HepG2 (cell line): ENCODE measurements around the gene MRPL34. TPM values are rescaled to one million over a fixed set of nuclear protein-coding genes. Genes with fewer than 3 reads are reported as not detected.

Experiments
- ATAC-seq: fragments of 200-7000 bp; cut with Tn5 transposase; 3 replicates; pipeline ENCODE4 v1.9.1; 2020; ENCODE audit warnings: mild to moderate bottlenecking, moderate library complexity
- BruUV-seq: library from RNA; stranded (reverse); fragments of 400-500 nt; replicated peaks from 2 replicates; lab custom pipeline; 2021; lab: Mats Ljungman, UMichigan
- CTCF ChIA-PET: fragments of 300-600 bp; formaldehyde crosslinking; extraction: SDS; loops from one replicate; lab custom pipeline; 2021; ENCODE audit warnings: low total read pairs, inconsistent platforms, low intra/inter-chr PET ratio; lab: Yijun Ruan, JAX
- POLR2A ChIA-PET: fragments of 350-600 bp; sonication (Branson Sonifier 250); formaldehyde crosslinking; loops from one replicate; lab custom pipeline; 2020; ENCODE audit warnings: antibody characterized with exemption, inconsistent platforms; lab: Yijun Ruan, JAX
- DNase-seq: peaks from one replicate; pipeline ENCODE4 v3.0.0-alpha.2; 2015; ENCODE audit warnings: low spot score
- FAIRE-seq: peaks from 3 replicates; lab custom pipeline; 2011; peaks lifted over from hg19 to GRCh38; lab: Jason Lieb, UNC
- H2AFZ ChIP-seq: one replicate; pipeline ENCODE4 v1.6.1; 2011; ENCODE audit warnings: low read length, inconsistent platforms
- H3K27ac ChIP-seq: fragments of 300-600 bp; 3 replicates; pipeline ENCODE4 v1.8.0; 2011; ENCODE audit warnings: mixed run types, mild to moderate bottlenecking, mixed read lengths, low read length, inconsistent platforms; ENCODE audit not compliant: insufficient read depth; ENCODE audit errors: extremely low read length
- H3K27me3 ChIP-seq, 2 experiments: fragments of 200-600 bp in 1 of 2; 2 replicates in 1 of 2; 3 replicates in 1 of 2; pipeline versions ENCODE4 v1.6.0 to v1.8.0; 2011; ENCODE audit warnings: low read length in 2 of 2, mild to moderate bottlenecking in 2 of 2, moderate library complexity in 2 of 2, inconsistent platforms in 1 of 2; ENCODE audit not compliant: insufficient read depth in 2 of 2, control insufficient read depth in 1 of 2
- H3K36me3 ChIP-seq, 2 experiments: fragments of 200-600 bp in 1 of 2; replicated peaks in 1 of 2; 2 replicates in 1 of 2; 3 replicates in 1 of 2; pipeline versions ENCODE4 v1.5.1 to v1.8.0; 2011; ENCODE audit warnings: low read length in 2 of 2, inconsistent platforms in 1 of 2; ENCODE audit not compliant: insufficient read depth in 2 of 2, control insufficient read depth in 1 of 2
- H3K4me1 ChIP-seq: 2 replicates; pipeline ENCODE4 v1.5.1; 2012; ENCODE audit warnings: low read length, inconsistent platforms; ENCODE audit not compliant: insufficient read depth
- H3K4me2 ChIP-seq: 2 replicates; pipeline ENCODE4 v1.6.0; 2011; ENCODE audit warnings: low read depth, low read length, inconsistent platforms
- H3K4me3 ChIP-seq, 3 experiments: fragments of 200-600 bp in 1 of 3; sonication (generic), shearing (Covaris generic) in 1 of 3; replicated peaks in 1 of 3; 2 replicates each; pipeline ENCODE4 v1.5.1; 2011 to 2016; ENCODE audit warnings: low read length in 3 of 3, inconsistent platforms in 2 of 3, low read depth in 2 of 3, mild to moderate bottlenecking in 2 of 3, control low read depth in 1 of 3, mixed read lengths in 1 of 3; ENCODE audit not compliant: insufficient read depth in 1 of 3
- H3K79me2 ChIP-seq: one replicate; pipeline ENCODE4 v1.6.1; 2011; ENCODE audit warnings: low read length, inconsistent platforms; ENCODE audit not compliant: insufficient read depth
- H3K9ac ChIP-seq: 2 replicates; pipeline ENCODE4 v1.6.0; 2011; ENCODE audit warnings: mild to moderate bottlenecking, low read depth, low read length, inconsistent platforms; ENCODE audit not compliant: insufficient read depth
- H3K9me3 ChIP-seq: 2 replicates; pipeline ENCODE4 v1.5.1; 2012; ENCODE audit warnings: mild to moderate bottlenecking, low read length
- H4K20me1 ChIP-seq: 2 replicates; pipeline ENCODE4 v1.6.0; 2011; ENCODE audit warnings: inconsistent platforms, mild to moderate bottlenecking, low read length, moderate library complexity; ENCODE audit not compliant: insufficient read depth
- DMTF1 ChIP-seq: sonication (generic); formaldehyde crosslinking; IDR thresholded peaks from 2 replicates; pipeline ENCODE4 v1.4.0; 2020; ENCODE audit warnings: mild to moderate bottlenecking, missing genetic modification reagents
- FOXA1 ChIP-seq, 2 experiments: fragments of 450-650 bp in 1 of 2; sonication (generic) in 1 of 2; formaldehyde crosslinking in 1 of 2; IDR thresholded peaks; 2 replicates each; pipeline versions ENCODE4 v1.4.0 to v1.6.1; 2016 to 2020; ENCODE audit warnings: missing genetic modification reagents in 1 of 2
- MLLT10 ChIP-seq: sonication (generic); formaldehyde crosslinking; IDR thresholded peaks from 2 replicates; pipeline ENCODE4 v1.4.0; 2020; ENCODE audit warnings: missing genetic modification reagents
- RARA ChIP-seq: IDR thresholded peaks from 2 replicates; pipeline ENCODE4 v1.6.1; 2016; ENCODE audit warnings: missing genetic modification reagents, missing compliant biosample characterization
- SAP130 ChIP-seq: IDR thresholded peaks from 2 replicates; pipeline ENCODE4 v1.6.1; 2016; ENCODE audit warnings: low read depth
- TEAD3 ChIP-seq: optimal IDR thresholded peaks from 2 replicates; pipeline ENCODE3; 2016; ENCODE audit warnings: borderline replicate concordance
- ZBTB21 ChIP-seq: sonication (generic); formaldehyde crosslinking; IDR thresholded peaks from 2 replicates; pipeline ENCODE4 v1.4.0; 2020; ENCODE audit warnings: missing genetic modification reagents
- ZBTB38 ChIP-seq: sonication (generic); formaldehyde crosslinking; IDR thresholded peaks from 2 replicates; pipeline ENCODE4 v1.5.1; 2020; ENCODE audit warnings: mild to moderate bottlenecking, missing genetic modification reagents
- ZNF501 ChIP-seq: sonication (generic); formaldehyde crosslinking; IDR thresholded peaks from 2 replicates; pipeline ENCODE4 v1.5.1; 2020; ENCODE audit warnings: mild to moderate bottlenecking, moderate library complexity, missing genetic modification reagents
- WGBS: methylation state at CpG from one replicate; pipeline ENCODE4 v1.1.6; 2017; ENCODE audit warnings: low lambda C conversion rate; 5-methylcytosine and 5-hydroxymethylcytosine counted together
- in situ Hi-C: cut with HindIII; loops from 2 replicates; pipeline ENCODE4 v1.10.0; 2017; ENCODE audit warnings: low pct_unique_long_range_greater_than_20kb; ENCODE audit not compliant: extremely low pct_ligation_motif_present
- intact Hi-C: fragments of 100-400 bp; cut with micrococcal nuclease; formaldehyde crosslinking; loops from one replicate; pipeline ENCODE4 v1.10.0; 2022; ENCODE audit not compliant: unreplicated experiment
- polyA plus RNA-seq, 8 experiments: library from polyadenylated mRNA; depleted of rRNA in 3 of 8; stranded (reverse) in 7 of 8; unstranded in 1 of 8; fragments of >200 nt; fragmentation: Illumina TruSeq in 4 of 8; extraction: Trizol in 4 of 8; gene quantifications; 2 replicates each; pipeline versions ENCODE4 v1.2.1 to v1.2.3, GENCODE V29; 2011 to 2016; ENCODE audit warnings: low read depth in 4 of 8, missing spikeins in 1 of 8, mixed read lengths in 1 of 8; ENCODE audit not compliant: insufficient read depth in 1 of 8
- total RNA-seq, 5 experiments: library from RNA; depleted of rRNA; stranded (reverse); fragments of >200 nt; fragmentation: Illumina TruSeq; extraction: Trizol; gene quantifications; 2 replicates each; pipeline ENCODE4 v1.2.3, GENCODE V29; 2016; ENCODE audit warnings: low read depth in 1 of 5
- TF ChIP-seq, protein P1 (sequence below): sonication (generic); formaldehyde crosslinking; IDR thresholded peaks from 2 replicates; pipeline ENCODE4 v1.4.0; 2020; ENCODE audit warnings: missing genetic modification reagents
- TF ChIP-seq, protein P2 (sequence below): sonication (generic); formaldehyde crosslinking; IDR thresholded peaks from 2 replicates; pipeline ENCODE4 v1.4.0; 2020; ENCODE audit warnings: mild to moderate bottlenecking, missing genetic modification reagents
- TF ChIP-seq, protein P3 (sequence below): IDR thresholded peaks from 2 replicates; pipeline ENCODE4 v1.6.1; 2016; ENCODE audit warnings: missing genetic modification reagents, missing compliant biosample characterization

MRPL34 gene
- total and polyA plus RNA-seq, 2 of the 13 experiments (the other 11 are each of a cell fraction or from before 2014, with no cell fraction given): 74.0 to 77.3 TPM

- TF ChIP-seq, protein P1, sequence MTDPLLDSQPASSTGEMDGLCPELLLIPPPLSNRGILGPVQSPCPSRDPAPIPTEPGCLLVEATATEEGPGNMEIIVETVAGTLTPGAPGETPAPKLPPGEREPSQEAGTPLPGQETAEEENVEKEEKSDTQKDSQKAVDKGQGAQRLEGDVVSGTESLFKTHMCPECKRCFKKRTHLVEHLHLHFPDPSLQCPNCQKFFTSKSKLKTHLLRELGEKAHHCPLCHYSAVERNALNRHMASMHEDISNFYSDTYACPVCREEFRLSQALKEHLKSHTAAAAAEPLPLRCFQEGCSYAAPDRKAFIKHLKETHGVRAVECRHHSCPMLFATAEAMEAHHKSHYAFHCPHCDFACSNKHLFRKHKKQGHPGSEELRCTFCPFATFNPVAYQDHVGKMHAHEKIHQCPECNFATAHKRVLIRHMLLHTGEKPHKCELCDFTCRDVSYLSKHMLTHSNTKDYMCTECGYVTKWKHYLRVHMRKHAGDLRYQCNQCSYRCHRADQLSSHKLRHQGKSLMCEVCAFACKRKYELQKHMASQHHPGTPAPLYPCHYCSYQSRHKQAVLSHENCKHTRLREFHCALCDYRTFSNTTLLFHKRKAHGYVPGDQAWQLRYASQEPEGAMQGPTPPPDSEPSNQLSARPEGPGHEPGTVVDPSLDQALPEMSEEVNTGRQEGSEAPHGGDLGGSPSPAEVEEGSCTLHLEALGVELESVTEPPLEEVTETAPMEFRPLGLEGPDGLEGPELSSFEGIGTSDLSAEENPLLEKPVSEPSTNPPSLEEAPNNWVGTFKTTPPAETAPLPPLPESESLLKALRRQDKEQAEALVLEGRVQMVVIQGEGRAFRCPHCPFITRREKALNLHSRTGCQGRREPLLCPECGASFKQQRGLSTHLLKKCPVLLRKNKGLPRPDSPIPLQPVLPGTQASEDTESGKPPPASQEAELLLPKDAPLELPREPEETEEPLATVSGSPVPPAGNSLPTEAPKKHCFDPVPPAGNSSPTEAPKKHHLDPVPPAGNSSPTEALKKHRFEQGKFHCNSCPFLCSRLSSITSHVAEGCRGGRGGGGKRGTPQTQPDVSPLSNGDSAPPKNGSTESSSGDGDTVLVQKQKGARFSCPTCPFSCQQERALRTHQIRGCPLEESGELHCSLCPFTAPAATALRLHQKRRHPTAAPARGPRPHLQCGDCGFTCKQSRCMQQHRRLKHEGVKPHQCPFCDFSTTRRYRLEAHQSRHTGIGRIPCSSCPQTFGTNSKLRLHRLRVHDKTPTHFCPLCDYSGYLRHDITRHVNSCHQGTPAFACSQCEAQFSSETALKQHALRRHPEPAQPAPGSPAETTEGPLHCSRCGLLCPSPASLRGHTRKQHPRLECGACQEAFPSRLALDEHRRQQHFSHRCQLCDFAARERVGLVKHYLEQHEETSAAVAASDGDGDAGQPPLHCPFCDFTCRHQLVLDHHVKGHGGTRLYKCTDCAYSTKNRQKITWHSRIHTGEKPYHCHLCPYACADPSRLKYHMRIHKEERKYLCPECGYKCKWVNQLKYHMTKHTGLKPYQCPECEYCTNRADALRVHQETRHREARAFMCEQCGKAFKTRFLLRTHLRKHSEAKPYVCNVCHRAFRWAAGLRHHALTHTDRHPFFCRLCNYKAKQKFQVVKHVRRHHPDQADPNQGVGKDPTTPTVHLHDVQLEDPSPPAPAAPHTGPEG (CRISPR knock-in tag): no peak
- TF ChIP-seq, all 625 proteins: peak for 16
Measured at GRCh38 chr19:17309965-17310461, 4.3 kb downstream of the MRPL34 start (continued).

- Histone ChIP-seq H3K27me3 (no peaks in the 10 kb centered on the region; a peak in 1 of 5 replicates), H3K36me3 (peaks cover 12 to 20% of the 10 kb centered on the region in 2 experiments; a peak in 4 of 5 replicates), H3K9ac (peak overlapping the region; percentile 46), H3K4me3 (peak overlapping the region in 1 of 3 experiments; percentile 49; a peak in 3 of 6 replicates), H2AFZ (no peak overlapping the region), H3K4me1 (peaks cover 36% of the 10 kb centered on the region), H4K20me1 (peaks cover 7% of the 10 kb centered on the region), H3K4me2 (peak overlapping the region; percentile 65), H3K9me3 (no peaks in the 10 kb centered on the region), H3K27ac (peak overlapping the region; percentile 55), H3K79me2 (peaks cover 27% of the 10 kb centered on the region)
- intact Hi-C loops (no loop called here), in situ Hi-C loops (no loop called here)
- ChIA-PET POLR2A (interaction anchor here (1.0 to 1.6 kb wide), 4 partner anchors 11 to 108 kb away, joined by 3 to 4 read pairs (median 4); partner anchors contain the start of gene USE1), CTCF (no interaction called here)
- DNase-seq: peak; percentile 76
- peak; percentile 44 for ATAC-seq
- BruUV-seq: no TSS peak
- WGBS: 60% methylated on average over 8 of the region's 11 CpGs
- FAIRE-seq: peak; percentile 21
- TF ChIP-seq RARA: peak; percentile 39; the same call in 1 of the 2 replicates
- TF ChIP-seq, protein P2, sequence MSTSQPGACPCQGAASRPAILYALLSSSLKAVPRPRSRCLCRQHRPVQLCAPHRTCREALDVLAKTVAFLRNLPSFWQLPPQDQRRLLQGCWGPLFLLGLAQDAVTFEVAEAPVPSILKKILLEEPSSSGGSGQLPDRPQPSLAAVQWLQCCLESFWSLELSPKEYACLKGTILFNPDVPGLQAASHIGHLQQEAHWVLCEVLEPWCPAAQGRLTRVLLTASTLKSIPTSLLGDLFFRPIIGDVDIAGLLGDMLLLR (CRISPR knock-in tag): peak; percentile 16; the same call in 1 of the 2 replicates
- peak; percentile 43; the same call in 1 of the 2 replicates for TF ChIP-seq SAP130
- no peak for TF ChIP-seq ZBTB21 (CRISPR knock-in tag)
- no peak for TF ChIP-seq FOXA1 (IDR thresholded peaks at IDR 0.05)
- TF ChIP-seq FOXA1 (CRISPR knock-in tag; IDR thresholded peaks at IDR 0.05): 0 out of 2 replicates have a peak, but pooled peaks have one; percentile 26
- TF ChIP-seq ZBTB38 (CRISPR knock-in tag): 0 out of 2 replicates have a peak, but pooled peaks have one; percentile 6
- TF ChIP-seq MLLT10 (CRISPR knock-in tag): no peak
- TF ChIP-seq, protein P3, sequence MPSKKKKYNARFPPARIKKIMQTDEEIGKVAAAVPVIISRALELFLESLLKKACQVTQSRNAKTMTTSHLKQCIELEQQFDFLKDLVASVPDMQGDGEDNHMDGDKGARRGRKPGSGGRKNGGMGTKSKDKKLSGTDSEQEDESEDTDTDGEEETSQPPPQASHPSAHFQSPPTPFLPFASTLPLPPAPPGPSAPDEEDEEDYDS (CRISPR knock-in tag): 0 out of 2 replicates have a peak, but pooled peaks have one; percentile 19
- no peak for TF ChIP-seq DMTF1 (CRISPR knock-in tag)
- TF ChIP-seq TEAD3: peak; percentile 84
- TF ChIP-seq ZNF501: 0 out of 2 replicates have a peak, but pooled peaks have one; percentile 11
Measured at GRCh38 chr19:17311455-17312188, 6.0 kb downstream of the MRPL34 start.
